GM12878 (cell line): ENCODE measurements around the gene SEMA7A. TPM values are rescaled to one million over a fixed set of nuclear protein-coding genes. Genes with fewer than 3 reads are reported as not detected.

ENCODE experiments used
- ATAC-seq: fragments of 200-7000 bp; cut with Tn5 transposase; 3 replicates; pipeline ENCODE4 v1.9.1; 2020; ENCODE audit warnings: mild to moderate bottlenecking, moderate library complexity
- BruUV-seq: library from RNA; stranded (reverse); fragments of 400-500 nt; replicated peaks from 2 replicates; lab custom pipeline; 2021; lab: Mats Ljungman, UMichigan
- CTCF ChIA-PET: fragments of 300-600 bp; sonication (Branson Sonifier 250); formaldehyde crosslinking; extraction: SDS; loops from one replicate; lab custom pipeline; 2021; ENCODE audit warnings: inconsistent platforms; lab: Yijun Ruan, JAX
- POLR2A ChIA-PET: fragments of 350-600 bp; formaldehyde crosslinking; extraction: SDS; loops from one replicate; lab custom pipeline; 2021; ENCODE audit warnings: inconsistent platforms; lab: Charles Lee
- RAD21 ChIA-PET: fragments of 300-600 bp; sonication (Branson Sonifier 250); formaldehyde crosslinking; loops from one replicate; lab custom pipeline; 2023; ENCODE audit warnings: antibody characterized with exemption; ENCODE audit not compliant: unreplicated experiment; lab: Charles Lee
- SMC1A ChIA-PET: fragments of 300-600 bp; sonication (Branson Sonifier 250); formaldehyde crosslinking; loops from one replicate; lab custom pipeline; 2023; ENCODE audit not compliant: unreplicated experiment, uncharacterized antibody; lab: Charles Lee
- DNase-seq: peaks from one replicate; pipeline ENCODE4 v3.0.0-alpha.2; 2011; ENCODE audit warnings: low read depth, low spot score
- FAIRE-seq: peaks from 3 replicates; lab custom pipeline; 2011; peaks lifted over from hg19 to GRCh38; lab: Jason Lieb, UNC
- H2AFZ ChIP-seq: 2 replicates; pipeline ENCODE4 v1.6.0; 2011; ENCODE audit warnings: low read depth, low read length, control low read depth; ENCODE audit not compliant: control insufficient read depth
- H3K27ac ChIP-seq: 2 replicates; pipeline ENCODE4 v1.5.1; 2011; ENCODE audit warnings: control low read depth; ENCODE audit not compliant: control insufficient read depth, insufficient read depth
- H3K27me3 ChIP-seq, 2 experiments: replicated peaks in 1 of 2; 2 replicates each; pipeline versions ENCODE4 v1.6.0 to v1.6.1; 2011; ENCODE audit warnings: low read length in 1 of 2; ENCODE audit not compliant: control insufficient read depth in 2 of 2, insufficient read depth in 2 of 2
- H3K36me3 ChIP-seq, 2 experiments: 2 replicates each; pipeline ENCODE4 v1.5.1; 2011; ENCODE audit warnings: low read length in 1 of 2; ENCODE audit not compliant: control insufficient read depth in 2 of 2, insufficient read depth in 2 of 2
- H3K4me1 ChIP-seq: 2 replicates; pipeline ENCODE4 v1.6.1; 2011; ENCODE audit warnings: mild to moderate bottlenecking, low read length, moderate library complexity, mixed read lengths; ENCODE audit not compliant: control insufficient read depth, insufficient read depth
- H3K4me2 ChIP-seq: 2 replicates; pipeline ENCODE4 v1.6.0; 2011; ENCODE audit warnings: control low read depth; ENCODE audit not compliant: control insufficient read depth, insufficient read depth
- H3K4me3 ChIP-seq: fragments of 200-600 bp; sonication (generic); 2 replicates; pipeline ENCODE4 v1.5.1; 2016
- H3K79me2 ChIP-seq: 2 replicates; pipeline ENCODE4 v1.6.0; 2011; ENCODE audit warnings: low read length; ENCODE audit not compliant: control insufficient read depth, insufficient read depth
- H3K9ac ChIP-seq: 2 replicates; pipeline ENCODE4 v1.8.0; 2011; ENCODE audit warnings: low read length, control low read depth, mixed read lengths; ENCODE audit not compliant: control insufficient read depth, insufficient read depth
- H3K9me3 ChIP-seq: replicated peaks from 3 replicates; pipeline ENCODE4 v1.5.1; 2011; ENCODE audit warnings: mild to moderate bottlenecking, low read length; ENCODE audit not compliant: control insufficient read depth, insufficient read depth
- H4K20me1 ChIP-seq: 2 replicates; pipeline ENCODE4 v1.6.0; 2011; ENCODE audit not compliant: control insufficient read depth, insufficient read depth
- ASH2L ChIP-seq: fragments of 300-600, 200-600 bp; sonication (generic); IDR thresholded peaks from 2 replicates; pipeline ENCODE4 v1.6.1; 2017; ENCODE audit warnings: low read depth, mild to moderate bottlenecking, borderline replicate concordance
- BRCA1 ChIP-seq: IDR thresholded peaks from 2 replicates; pipeline ENCODE4 v1.6.1; 2011; ENCODE audit warnings: low read depth, low read length, improper control_type of control experiment
- ETV6 ChIP-seq, 2 experiments: fragments of 450-650 bp in 1 of 2; IDR thresholded peaks in 1 of 2; conservative IDR thresholded peaks in 1 of 2; 2 replicates each; pipeline ENCODE4 v1.6.1; 2014; ENCODE audit warnings: antibody characterized with exemption in 1 of 2, borderline replicate concordance in 1 of 2, low read depth in 1 of 2, mild to moderate bottlenecking in 1 of 2, moderate library complexity in 1 of 2
- JUND ChIP-seq: IDR thresholded peaks from 2 replicates; pipeline ENCODE4 v1.6.1; 2012; ENCODE audit warnings: low read depth, mild to moderate bottlenecking, low read length, improper control_type of control experiment, moderate library complexity
- NFYB ChIP-seq: IDR thresholded peaks from 2 replicates; pipeline ENCODE4 v1.6.1; 2011; ENCODE audit warnings: low read depth, mild to moderate bottlenecking, low read length, improper control_type of control experiment, moderate library complexity; ENCODE audit not compliant: insufficient read depth
- SIN3A ChIP-seq: IDR thresholded peaks from 2 replicates; pipeline ENCODE4 v1.6.1; 2012; ENCODE audit warnings: low read depth, low read length, improper control_type of control experiment
- STAT1 ChIP-seq: fragments of 450-650 bp; conservative IDR thresholded peaks from 2 replicates; pipeline ENCODE4 v1.6.1; 2014; ENCODE audit warnings: antibody characterized with exemption, mild to moderate bottlenecking
- YY1 ChIP-seq: IDR thresholded peaks from 2 replicates; pipeline ENCODE4 v1.6.1; 2011; ENCODE audit warnings: low read depth, mild to moderate bottlenecking, low read length
- ZZZ3 ChIP-seq: IDR thresholded peaks from 2 replicates; pipeline ENCODE4 v1.6.1; 2011; ENCODE audit warnings: low read depth; ENCODE audit not compliant: control insufficient read depth, insufficient read length
- WGBS: methylation state at CpG from one replicate; pipeline ENCODE4 v1.1.6; 2016; ENCODE audit warnings: low lambda C conversion rate; ENCODE audit not compliant: insufficient replicate concordance, insufficient coverage; ENCODE audit errors: missing lambda C conversion rate; 5-methylcytosine and 5-hydroxymethylcytosine counted together
- in situ Hi-C: fragments of 300-500 bp; cut with MboI; formaldehyde crosslinking; loops from 9 replicates; pipeline ENCODE4 v1.14.3; 2018; ENCODE audit warnings: mixed read lengths
- intact Hi-C: fragments of 100-400 bp; cut with micrococcal nuclease; formaldehyde crosslinking; loops from one replicate; pipeline ENCODE4 v1.14.2; 2022; ENCODE audit not compliant: unreplicated experiment
- polyA plus RNA-seq, 11 experiments: library from polyadenylated mRNA; depleted of rRNA in 4 of 11; unstranded in 6 of 11; stranded (reverse) in 5 of 11; fragments of >200 nt; fragmentation: Nextera tagmentation in 4 of 11; fragmentation: Illumina TruSeq in 1 of 11; extraction: Ambion mirVana in 4 of 11; extraction: Trizol in 1 of 11; gene quantifications; 1 replicate in 1 of 11; 2 replicates in 10 of 11; pipeline versions ENCODE4 v1.2.1 to v1.2.3, GENCODE V29; 2011 to 2016; ENCODE audit warnings: inconsistent platforms in 2 of 11, missing spikeins in 2 of 11, low read depth in 1 of 11
- total RNA-seq, 4 experiments: library from RNA; depleted of rRNA in 3 of 4; stranded (reverse); fragments of >200 nt in 3 of 4; fragmentation: Illumina TruSeq in 1 of 4; extraction: Trizol in 1 of 4; gene quantifications; 2 replicates each; pipeline versions ENCODE4 v1.2.1 to v1.2.3, GENCODE V29; 2013 to 2021
- TF ChIP-seq, protein P1 (sequence below): fragments of 450-650 bp; formaldehyde crosslinking; IDR thresholded peaks from 2 replicates; pipeline ENCODE4 v1.5.0; 2022; ENCODE audit warnings: mild to moderate bottlenecking, missing genetic modification characterization
- TF ChIP-seq, protein P2 (sequence below): fragments of 450-650 bp; IDR thresholded peaks from 2 replicates; pipeline ENCODE4 v1.6.1; 2014; ENCODE audit warnings: mild to moderate bottlenecking

The SEMA7A gene
- total and polyA plus RNA-seq, 10 of the 15 experiments (the other 5 are each of a cell fraction or from before 2014, with no cell fraction given) = 0.08 to 112 (median 53.5) TPM

DNA sequence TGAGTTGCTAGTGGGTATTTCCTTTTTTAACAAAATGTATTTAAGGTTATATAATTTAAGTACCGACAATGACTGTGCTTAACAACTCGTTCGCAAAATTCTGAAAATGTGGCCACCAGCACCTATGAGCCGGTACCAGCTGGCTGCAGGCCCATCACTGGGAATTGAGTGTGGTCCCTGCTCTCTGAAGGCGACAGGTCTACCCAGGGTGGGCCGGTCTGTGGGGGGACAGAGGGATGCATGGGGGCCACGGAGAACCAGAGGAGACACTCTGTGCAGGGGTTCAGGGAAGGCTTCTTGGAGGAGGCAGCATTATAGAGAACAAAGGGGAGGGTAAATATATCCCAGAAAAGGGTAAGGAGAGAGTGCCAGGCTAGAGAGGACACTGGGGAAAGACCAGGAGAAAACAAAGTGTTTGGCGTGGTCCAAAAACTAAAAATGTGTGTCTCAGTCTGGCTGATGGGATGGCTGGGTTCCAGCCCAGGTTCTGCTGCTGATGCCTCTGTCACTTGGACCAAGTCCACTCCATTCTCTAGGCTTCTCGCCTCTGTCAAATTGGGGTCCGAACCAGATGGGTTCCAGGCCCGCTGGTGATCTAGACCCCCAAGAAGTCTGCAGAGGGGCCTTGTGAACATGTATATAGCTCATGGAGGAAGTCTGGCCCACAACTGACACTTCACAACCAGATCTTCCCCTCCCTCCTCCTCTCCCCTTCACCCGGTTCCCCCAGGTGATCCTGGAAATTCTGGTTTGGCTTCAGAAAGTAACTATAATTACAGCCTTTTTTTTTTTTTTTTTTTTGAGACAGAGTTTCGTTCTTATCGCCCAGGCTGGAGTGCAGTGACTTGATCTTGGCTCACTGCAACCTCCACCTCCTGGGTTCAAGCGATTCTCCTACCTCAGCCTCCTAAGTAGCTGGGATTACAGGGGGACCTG is 55.7 kb downstream of the SEMA7A start:
- FAIRE-seq = no peak
- no peak overlapping the region for H3K27ac ChIP-seq
- no peaks in the 10 kb centered on the region for H4K20me1 ChIP-seq
- no peak overlapping the region for H3K4me3 ChIP-seq
- H3K27me3 ChIP-seq = no peaks in the 10 kb centered on the region
- H3K4me1 ChIP-seq = peaks cover 52% of the 10 kb centered on the region
- ChIA-PET CTCF (interaction anchor here (0.7 to 21.7 kb wide), 14 partner anchors 19 to 257 kb away, joined by 3 to 655 read pairs (median 4); partner anchors contain the start of genes SEMA7A and UBL7), RAD21 (interaction anchor here (0.6 to 2.5 kb wide), 15 partner anchors 21 to 499 kb away, joined by 3 to 19 read pairs (median 5); partner anchors contain the start of genes ARID3B, SEMA7A and UBL7), SMC1A (interaction anchor here (1.1 to 21.3 kb wide), 6 partner anchors 24 to 391 kb away, joined by 3 to 544 read pairs (median 6); partner anchors contain the start of gene SEMA7A)
- WGBS = 83% methylated on average over 13 of the region's 15 CpGs
- no peak overlapping the region for H3K4me2 ChIP-seq
- no peaks in the 10 kb centered on the region for H3K9me3 ChIP-seq
- no peak for DNase-seq
- ATAC-seq = no peak
- peaks cover 6% of the 10 kb centered on the region for H3K79me2 ChIP-seq
- H3K9ac ChIP-seq = no peak overlapping the region
- intact Hi-C loops = no loop called here
- no TSS peak for BruUV-seq
- no peak overlapping the region for H2AFZ ChIP-seq
- TF ChIP-seq SIN3A (no peak), YY1 (no peak), JUND (no peak), NFYB (no peak), ZZZ3 (no peak), ETV6 (conservative IDR thresholded peaks at IDR 0.05 in 1 of 2, IDR thresholded peaks at IDR 0.05 in 1 of 2; ENCODE audit: borderline replicate concordance in 1 of 2, low read depth in 1 of 2) (no peak), STAT1 (no peak), BRCA1 (no peak), ASH2L (no peak)
- TF ChIP-seq, protein P1, sequence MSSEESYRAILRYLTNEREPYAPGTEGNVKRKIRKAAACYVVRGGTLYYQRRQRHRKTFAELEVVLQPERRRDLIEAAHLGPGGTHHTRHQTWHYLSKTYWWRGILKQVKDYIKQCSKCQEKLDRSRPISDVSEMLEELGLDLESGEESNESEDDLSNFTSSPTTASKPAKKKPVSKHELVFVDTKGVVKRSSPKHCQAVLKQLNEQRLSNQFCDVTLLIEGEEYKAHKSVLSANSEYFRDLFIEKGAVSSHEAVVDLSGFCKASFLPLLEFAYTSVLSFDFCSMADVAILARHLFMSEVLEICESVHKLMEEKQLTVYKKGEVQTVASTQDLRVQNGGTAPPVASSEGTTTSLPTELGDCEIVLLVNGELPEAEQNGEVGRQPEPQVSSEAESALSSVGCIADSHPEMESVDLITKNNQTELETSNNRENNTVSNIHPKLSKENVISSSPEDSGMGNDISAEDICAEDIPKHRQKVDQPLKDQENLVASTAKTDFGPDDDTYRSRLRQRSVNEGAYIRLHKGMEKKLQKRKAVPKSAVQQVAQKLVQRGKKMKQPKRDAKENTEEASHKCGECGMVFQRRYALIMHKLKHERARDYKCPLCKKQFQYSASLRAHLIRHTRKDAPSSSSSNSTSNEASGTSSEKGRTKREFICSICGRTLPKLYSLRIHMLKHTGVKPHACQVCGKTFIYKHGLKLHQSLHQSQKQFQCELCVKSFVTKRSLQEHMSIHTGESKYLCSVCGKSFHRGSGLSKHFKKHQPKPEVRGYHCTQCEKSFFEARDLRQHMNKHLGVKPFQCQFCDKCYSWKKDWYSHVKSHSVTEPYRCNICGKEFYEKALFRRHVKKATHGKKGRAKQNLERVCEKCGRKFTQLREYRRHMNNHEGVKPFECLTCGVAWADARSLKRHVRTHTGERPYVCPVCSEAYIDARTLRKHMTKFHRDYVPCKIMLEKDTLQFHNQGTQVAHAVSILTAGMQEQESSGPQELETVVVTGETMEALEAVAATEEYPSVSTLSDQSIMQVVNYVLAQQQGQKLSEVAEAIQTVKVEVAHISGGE (CRISPR knock-in tag) = no peak
- TF ChIP-seq, protein P2, sequence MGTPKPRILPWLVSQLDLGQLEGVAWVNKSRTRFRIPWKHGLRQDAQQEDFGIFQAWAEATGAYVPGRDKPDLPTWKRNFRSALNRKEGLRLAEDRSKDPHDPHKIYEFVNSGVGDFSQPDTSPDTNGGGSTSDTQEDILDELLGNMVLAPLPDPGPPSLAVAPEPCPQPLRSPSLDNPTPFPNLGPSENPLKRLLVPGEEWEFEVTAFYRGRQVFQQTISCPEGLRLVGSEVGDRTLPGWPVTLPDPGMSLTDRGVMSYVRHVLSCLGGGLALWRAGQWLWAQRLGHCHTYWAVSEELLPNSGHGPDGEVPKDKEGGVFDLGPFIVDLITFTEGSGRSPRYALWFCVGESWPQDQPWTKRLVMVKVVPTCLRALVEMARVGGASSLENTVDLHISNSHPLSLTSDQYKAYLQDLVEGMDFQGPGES = no peak
- TF ChIP-seq, all 136 proteins: peak for 0
- H3K36me3 ChIP-seq = no peaks in the 10 kb centered on the region
- in situ Hi-C loops = loop anchor here (5.0 kb wide), 1 partner anchor 244 kb away; no protein-coding TSS in a partner anchor
- POLR2A ChIA-PET = interaction anchor here (0.8 to 15.8 kb wide), 7 partner anchors 17 to 236 kb away, joined by 3 to 302 read pairs (median 4); no protein-coding TSS in a partner anchor
